IPS DF 19.7 (cell line): Measurements from ENCODE around the gene ZSWIM6.
"Not testable (repeated sequence)": the region's sequence is repeated elsewhere in the genome, so short reads cannot be mapped to it uniquely, and the experiment has no call there.

Experiments
- DNase-seq: peaks from one replicate; pipeline ENCODE4 v3.0.0-alpha.2; 2013; ENCODE audit warnings: low read depth, low spot score

Gene ZSWIM6

GRCh38 chr5:61363401-61364114 is 31.5 kb downstream of the ZSWIM6 start:
- DNase-seq: no peak

DNA sequence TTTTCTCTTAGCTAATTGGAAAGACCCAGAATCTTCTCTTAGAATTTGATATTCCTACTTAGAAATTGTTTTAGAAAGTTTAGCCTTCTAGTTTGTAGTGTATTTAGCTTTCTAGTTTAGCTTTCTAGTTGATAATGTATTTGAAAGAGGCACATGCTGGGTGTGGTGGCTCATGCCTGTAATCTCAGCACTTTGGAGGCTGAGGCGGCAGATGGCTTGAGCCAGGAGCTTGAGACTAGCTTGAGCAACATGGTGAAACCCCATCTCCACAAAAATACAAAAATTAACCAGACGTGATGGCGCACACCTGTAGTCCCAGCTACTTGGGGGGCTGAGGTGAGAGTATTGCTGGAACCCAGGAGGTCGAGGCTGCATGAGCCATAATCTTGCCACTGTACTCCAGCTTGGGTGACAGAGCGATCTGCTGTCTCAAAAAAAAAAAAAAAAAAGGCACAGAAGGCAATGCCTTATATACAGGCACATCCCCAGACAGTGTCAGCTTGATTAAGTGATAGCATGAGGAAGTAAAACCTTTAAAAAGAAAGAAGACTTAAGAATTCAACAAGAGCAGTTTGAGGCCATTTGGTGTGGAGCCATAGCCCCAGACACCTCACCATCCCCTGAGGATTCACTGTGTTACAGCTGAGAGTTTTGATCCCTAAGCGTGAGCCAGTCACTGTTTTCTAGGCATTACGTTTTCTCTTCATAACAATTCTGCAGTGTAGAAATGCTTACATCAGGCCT is 34.6 kb downstream of the ZSWIM6 start:
- no peak for DNase-seq

DNA sequence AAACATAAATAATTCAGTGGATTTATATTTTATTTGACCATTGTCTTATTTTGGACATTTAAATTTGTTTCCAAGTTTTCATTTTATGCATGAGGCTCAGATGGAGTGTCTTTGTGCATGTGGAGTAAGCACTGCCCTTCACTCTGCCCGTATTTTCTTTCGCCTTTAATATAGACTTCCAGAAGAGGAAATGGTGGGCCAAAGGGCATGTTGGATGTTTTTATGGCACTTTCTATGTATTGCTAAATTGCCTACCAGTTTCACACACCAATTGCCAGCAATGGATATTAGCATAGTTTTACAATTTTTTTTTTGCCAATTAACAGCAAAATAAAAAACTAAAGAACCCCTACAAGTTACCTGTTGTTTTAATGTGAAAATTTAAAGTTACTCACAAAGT is 38.4 kb downstream of the ZSWIM6 start:
- no peak for DNase-seq

- DNase-seq: no peak
These were observed 39.4 kb downstream of the ZSWIM6 start for GRCh38 chr5:61371474-61371873.

GRCh38 chr5:61379677-61380076 is 47.6 kb downstream of the ZSWIM6 start:
- no peak for DNase-seq

GRCh38 chr5:61381968-61382367 is 49.9 kb downstream of the ZSWIM6 start:
- no peak for DNase-seq

DNA sequence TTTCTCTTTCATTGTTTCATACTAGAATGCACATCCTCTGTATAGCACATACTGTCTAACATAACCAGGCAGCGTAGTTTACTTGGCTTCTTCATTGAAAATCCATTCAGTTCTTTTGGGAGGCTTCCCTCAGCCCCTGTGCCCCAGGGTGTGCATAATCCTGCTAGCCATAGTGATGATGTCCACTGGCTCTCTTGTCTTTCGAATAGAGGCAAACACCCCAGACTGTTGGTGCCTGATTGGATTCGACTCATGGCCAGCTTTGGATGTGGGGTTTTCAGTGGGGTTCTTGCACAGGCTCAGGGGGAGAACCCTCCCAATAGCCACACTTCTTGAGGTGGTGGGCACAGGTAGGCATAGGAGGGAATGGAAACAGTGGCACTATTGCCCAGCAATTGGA is 53.6 kb downstream of the ZSWIM6 start:
- no peak for DNase-seq

DNA sequence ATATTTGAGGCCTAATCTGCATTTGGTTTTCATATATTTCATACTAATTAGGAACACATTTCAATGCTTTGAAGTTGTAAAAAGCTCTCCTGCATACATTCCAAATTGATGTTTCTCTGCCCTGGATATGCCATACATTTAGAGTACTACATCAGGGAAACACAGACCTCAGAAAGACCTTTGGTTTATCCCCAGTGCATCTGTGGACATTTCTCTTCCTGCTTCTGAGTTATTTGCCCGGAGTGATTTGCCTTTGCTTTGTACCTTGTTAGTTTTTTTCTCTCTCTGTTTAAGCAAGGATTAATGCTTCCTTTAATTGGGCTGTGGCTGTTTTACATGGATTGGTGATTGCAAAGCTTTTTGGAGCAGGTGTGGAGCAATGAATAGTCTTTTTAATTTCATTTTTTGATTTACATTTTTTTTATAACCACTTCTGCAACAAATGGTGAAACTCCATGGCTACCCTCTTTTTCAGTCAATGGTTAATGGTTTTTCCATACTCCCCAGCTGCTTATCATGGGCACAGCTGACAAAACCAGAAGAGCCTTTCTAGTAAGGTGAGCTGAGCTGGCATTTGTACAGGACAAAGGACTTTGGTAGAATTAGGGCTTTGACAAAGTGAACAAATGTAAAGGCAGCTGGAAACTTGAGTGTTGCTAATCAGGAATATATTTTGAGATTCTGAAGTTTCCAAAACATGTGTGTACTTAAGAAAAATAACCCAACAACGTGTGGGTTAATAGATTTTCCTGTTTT is 54.2 kb downstream of the ZSWIM6 start:
- DNase-seq: no peak

GRCh38 chr5:61389609-61390008 is 57.6 kb downstream of the ZSWIM6 start:
- no peak for DNase-seq

- DNase-seq: no peak
These were observed 62.1 kb downstream of the ZSWIM6 start for GRCh38 chr5:61394078-61394704.

DNA sequence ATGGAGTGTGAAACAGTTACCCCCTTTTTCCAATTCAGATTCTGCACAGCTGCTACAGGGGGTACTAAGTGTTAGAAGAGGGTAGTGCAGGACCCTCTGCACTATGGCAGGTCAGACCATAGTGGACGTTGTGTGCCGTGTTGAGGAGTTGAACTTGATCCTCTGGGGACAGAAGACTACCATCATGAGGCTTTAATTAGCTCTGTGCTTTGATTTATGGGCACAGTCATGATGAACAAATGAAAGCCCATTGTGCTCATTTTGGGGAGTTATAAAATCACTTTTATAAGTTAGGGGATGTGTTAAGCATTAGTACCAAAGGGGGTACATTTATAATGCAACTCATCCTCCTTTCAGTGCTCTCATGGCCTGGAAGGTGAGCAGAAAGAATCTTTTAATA is 62.7 kb downstream of the ZSWIM6 start:
- DNase-seq: no peak

DNA sequence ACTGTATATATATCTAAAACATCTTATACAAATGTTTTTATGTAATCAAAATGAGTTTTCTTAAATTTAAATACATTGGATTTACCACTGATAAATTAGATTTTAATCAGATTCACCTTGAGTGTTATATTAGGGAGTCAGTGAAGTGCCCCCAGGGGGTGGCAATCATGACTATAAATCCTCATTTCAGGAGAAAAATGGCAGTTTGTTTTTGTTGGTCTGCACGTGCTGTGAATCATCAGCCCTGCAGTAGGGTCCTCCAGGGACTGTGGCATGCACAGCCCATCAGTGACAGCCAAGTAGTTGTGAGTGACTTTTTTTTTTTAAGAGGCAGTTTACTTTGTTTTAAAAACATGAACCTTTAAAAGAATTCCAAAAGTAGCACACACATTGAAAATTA is 65.2 kb downstream of the ZSWIM6 start:
- no peak for DNase-seq

DNA sequence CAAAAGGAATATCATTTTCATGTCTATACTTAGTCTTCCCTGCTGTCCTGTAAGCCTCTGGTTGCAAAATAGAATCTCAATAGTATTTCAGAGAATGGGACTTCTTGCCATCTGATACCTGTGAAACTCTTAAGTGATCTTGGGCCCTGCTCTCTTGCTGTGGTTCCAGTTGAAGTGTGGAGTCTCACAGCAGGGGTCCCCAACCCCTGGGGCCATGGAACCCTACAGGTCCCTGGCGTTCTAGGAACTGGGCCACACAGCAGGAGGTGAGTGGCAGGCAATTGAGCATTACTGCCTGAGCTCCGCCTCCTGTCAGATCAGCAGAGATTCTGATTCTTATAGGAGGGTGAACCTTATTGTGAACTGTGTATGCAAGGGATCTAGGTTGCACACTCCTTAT is 65.9 kb downstream of the ZSWIM6 start:
- DNase-seq: no peak

- no peak for DNase-seq
These were observed 66.4 kb downstream of the ZSWIM6 start for GRCh38 chr5:61398440-61398839.

- no peak for DNase-seq
These were observed 67.6 kb downstream of the ZSWIM6 start for GRCh38 chr5:61399679-61400078.

GRCh38 chr5:61401726-61402125 is 69.7 kb downstream of the ZSWIM6 start:
- no peak for DNase-seq

- DNase-seq: no peak
These were observed 70.3 kb downstream of the ZSWIM6 start for GRCh38 chr5:61402244-61402823.

- DNase-seq: no peak
These were observed 71.2 kb downstream of the ZSWIM6 start for GRCh38 chr5:61402970-61403900.

GRCh38 chr5:61405511-61406295 is 73.6 kb downstream of the ZSWIM6 start:
- no peak for DNase-seq

GRCh38 chr5:61406497-61406896 is 74.4 kb downstream of the ZSWIM6 start:
- DNase-seq: not testable (repeated sequence)
